Activated naive CD4-positive, alpha-beta T cell treated with anti-CD3 and anti-CD28 coated beads, Interleukin-2, amount 50 U/mL, for 24 hours (primary cell): Measurements from ENCODE around the gene EPHA5.

Experiments
- H3K27ac Mint-ChIP-seq: one replicate; pipeline ENCODE4 v1.8.0; 2021; ENCODE audit warnings: mild to moderate bottlenecking, mixed read lengths
- H3K27me3 Mint-ChIP-seq: one replicate; pipeline ENCODE4 v1.8.0; 2021; ENCODE audit warnings: mixed read lengths
- H3K36me3 Mint-ChIP-seq: one replicate; pipeline ENCODE4 v1.8.0; 2021; ENCODE audit warnings: mixed read lengths
- H3K4me1 Mint-ChIP-seq: one replicate; pipeline ENCODE4 v1.8.0; 2021; ENCODE audit warnings: mixed read lengths
- H3K4me3 Mint-ChIP-seq: one replicate; pipeline ENCODE4 v1.8.0; 2021; ENCODE audit warnings: mild to moderate bottlenecking, mixed read lengths
- H3K9me3 Mint-ChIP-seq: one replicate; pipeline ENCODE4 v1.8.0; 2021; ENCODE audit warnings: mixed read lengths

EPHA5 gene

DNA sequence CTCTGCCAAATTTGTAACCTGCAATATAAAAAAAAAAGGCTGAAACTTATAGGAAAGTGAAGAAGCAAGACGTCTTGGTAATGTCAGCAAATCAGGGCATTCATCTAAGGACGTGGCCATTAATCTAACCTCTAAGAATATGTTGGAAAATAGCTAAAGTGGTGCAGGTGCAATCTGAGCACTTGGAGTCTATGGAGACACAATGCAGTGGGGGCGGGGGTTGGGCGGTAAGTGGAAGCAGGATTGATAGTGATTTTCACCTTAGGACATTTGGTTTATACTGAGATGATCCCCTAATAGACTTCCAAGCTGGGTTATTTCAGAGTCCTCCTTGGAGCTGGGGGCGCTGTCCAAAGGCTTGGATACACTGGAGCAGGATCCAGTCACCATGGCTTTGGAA, 283.4 kb downstream of the EPHA5 start:
- Mint-ChIP-seq H3K9me3 (peaks cover 7% of the 10 kb centered on the region), H3K4me3 (no peak overlapping the region), H3K36me3 (no peaks in the 10 kb centered on the region), H3K27ac (no peak overlapping the region), H3K27me3 (no peaks in the 10 kb centered on the region), H3K4me1 (no peaks in the 10 kb centered on the region)

DNA sequence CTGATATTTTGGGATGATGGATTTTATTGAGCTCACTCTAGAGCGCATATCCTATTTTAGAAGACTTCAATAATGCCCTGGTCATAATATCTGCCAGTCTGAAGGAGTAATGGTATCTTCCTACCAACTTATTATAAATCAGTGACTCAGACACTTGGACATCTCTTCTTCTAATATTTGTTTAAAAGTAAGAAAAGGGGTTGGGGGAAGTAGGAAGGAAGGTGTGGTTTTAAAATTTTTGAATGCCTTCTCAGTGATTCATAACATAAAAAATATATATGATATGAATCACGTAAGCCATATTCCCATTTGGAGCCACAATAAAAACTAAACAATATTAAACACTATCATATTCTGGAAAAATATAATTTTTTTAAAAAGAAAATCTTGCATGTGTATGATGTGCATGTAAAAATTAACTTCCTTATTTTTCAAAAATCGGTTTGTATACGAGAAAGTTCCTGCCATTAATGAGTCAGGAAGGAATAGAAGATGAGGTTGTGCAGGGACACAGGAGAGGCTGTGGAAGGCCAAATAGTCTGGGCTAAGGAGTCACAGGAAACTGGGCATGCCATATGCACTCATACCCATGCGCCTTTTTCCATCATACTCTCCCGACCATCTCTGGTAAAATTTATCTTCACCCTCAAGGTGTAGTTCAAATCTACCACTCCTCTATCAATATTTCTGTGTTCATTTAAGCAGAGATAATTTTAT, 286.5 kb downstream of the EPHA5 start:
- Mint-ChIP-seq H3K27me3 (no peaks in the 10 kb centered on the region), H3K27ac (no peak overlapping the region), H3K4me1 (no peaks in the 10 kb centered on the region), H3K9me3 (peaks cover 4% of the 10 kb centered on the region), H3K4me3 (no peak overlapping the region), H3K36me3 (no peaks in the 10 kb centered on the region)

DNA sequence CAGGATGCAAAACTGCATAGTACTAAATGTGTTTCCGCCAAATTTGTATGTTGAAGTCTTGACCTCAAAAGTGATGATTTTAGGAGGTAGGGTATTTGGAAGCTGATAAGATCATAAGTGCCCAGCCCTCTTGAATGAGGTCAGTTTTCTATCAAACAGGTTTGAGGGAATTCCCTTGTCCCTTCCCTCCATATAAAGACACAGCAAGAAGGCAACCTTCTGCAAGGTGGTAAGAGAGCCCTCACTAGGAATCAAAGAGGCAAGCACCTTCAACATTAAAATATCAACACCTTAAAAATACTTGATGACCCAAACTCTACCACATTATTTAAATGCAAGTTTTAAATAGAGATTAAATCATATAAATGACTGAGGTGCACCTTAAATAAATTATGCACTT, 288.6 kb downstream of the EPHA5 start:
- Mint-ChIP-seq H3K4me1 (no peaks in the 10 kb centered on the region), H3K4me3 (no peak overlapping the region), H3K9me3 (peaks cover 4% of the 10 kb centered on the region), H3K36me3 (no peaks in the 10 kb centered on the region), H3K27ac (no peak overlapping the region), H3K27me3 (no peaks in the 10 kb centered on the region)

DNA sequence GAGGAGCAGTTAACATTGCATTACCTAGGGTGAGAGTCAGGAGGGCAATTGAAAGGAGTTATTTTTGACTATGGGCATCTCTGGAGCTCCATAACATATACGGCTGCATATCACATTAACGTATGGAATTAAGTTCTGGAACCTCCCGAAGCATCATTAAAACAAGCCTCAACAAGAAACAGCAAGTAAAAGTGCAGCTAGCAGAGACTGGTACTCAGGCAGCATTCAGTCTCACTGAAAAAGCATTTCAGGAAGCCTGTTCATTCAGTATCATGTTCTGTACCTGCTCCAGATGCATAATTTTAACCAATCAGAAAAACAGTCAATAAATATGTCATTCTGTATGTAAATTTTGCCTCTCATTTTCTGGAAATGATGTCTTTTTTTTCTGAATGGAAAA, 299.6 kb downstream of the EPHA5 start:
- Mint-ChIP-seq H3K4me3 (no peak overlapping the region), H3K27me3 (no peaks in the 10 kb centered on the region), H3K36me3 (no peaks in the 10 kb centered on the region), H3K4me1 (no peaks in the 10 kb centered on the region), H3K27ac (no peak overlapping the region), H3K9me3 (peaks cover 16% of the 10 kb centered on the region)

DNA sequence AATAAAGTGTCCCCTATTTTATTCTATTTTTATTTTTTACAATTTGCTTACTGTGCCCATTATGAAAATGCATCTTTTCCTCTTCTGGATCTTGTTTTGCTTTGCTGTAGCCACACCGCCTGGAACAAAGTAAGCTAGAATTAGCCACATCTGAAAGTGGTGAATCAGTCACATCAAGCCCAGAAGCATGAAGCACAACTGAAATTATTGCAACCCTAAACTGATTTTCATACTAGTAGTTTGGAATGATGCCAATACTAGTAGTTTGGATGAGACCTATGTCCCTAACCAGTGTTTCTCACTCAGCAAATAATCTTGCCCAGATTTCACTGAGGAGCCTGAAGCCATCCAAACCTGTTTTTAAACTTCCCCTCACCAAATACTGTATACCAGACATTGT, 303.0 kb downstream of the EPHA5 start:
- Mint-ChIP-seq H3K9me3 (peaks cover 16% of the 10 kb centered on the region), H3K27me3 (no peaks in the 10 kb centered on the region), H3K27ac (no peak overlapping the region), H3K36me3 (no peaks in the 10 kb centered on the region), H3K4me3 (no peak overlapping the region), H3K4me1 (no peaks in the 10 kb centered on the region)

DNA sequence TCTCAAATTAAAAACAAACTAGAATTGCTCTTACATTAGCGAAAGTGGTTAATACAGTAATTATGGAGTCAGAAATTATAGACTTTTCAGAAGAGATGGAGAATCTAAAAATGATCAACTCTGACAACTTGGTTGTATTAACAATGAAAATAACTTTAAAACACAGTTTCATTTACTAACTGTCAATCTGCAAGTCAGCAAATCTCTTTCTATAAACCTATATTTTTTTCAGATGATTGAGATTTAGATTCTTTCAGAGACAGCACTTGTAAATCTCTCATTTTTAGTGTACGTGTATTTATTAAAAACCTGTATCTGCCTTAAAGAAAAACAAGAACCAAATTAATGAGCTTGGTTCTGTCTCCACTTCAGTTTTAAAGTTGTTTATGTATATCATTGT, 311.4 kb downstream of the EPHA5 start:
- no peaks in the 10 kb centered on the region for H3K27me3 Mint-ChIP-seq
- no peaks in the 10 kb centered on the region for H3K36me3 Mint-ChIP-seq
- no peak overlapping the region for H3K27ac Mint-ChIP-seq
- no peak overlapping the region for H3K4me3 Mint-ChIP-seq
- H3K9me3 Mint-ChIP-seq, result peaks cover under 1% of the 10 kb centered on the region
- no peaks in the 10 kb centered on the region for H3K4me1 Mint-ChIP-seq

DNA sequence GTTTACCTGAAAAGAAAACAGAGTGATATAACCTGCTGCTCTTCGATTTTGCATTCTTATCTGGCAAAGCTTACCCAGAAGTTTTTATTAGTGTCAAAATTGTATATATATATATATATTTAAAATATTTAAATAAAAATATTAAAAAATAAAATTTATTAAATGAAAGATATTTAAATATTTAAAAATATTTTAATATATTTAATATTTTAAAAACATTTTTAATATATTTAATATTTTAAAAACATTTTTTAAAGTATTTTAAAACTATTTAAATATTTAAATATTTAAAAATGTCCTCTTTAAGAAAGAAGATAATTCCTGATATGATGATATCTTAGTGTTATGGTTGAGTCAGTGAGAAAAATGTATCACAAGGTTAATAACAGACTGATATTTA, 317.2 kb downstream of the EPHA5 start:
- H3K36me3 Mint-ChIP-seq, result no peaks in the 10 kb centered on the region
- no peaks in the 10 kb centered on the region for H3K4me1 Mint-ChIP-seq
- H3K4me3 Mint-ChIP-seq, result no peak overlapping the region
- H3K9me3 Mint-ChIP-seq, result peaks cover 4% of the 10 kb centered on the region
- H3K27me3 Mint-ChIP-seq, result no peaks in the 10 kb centered on the region
- no peak overlapping the region for H3K27ac Mint-ChIP-seq

DNA sequence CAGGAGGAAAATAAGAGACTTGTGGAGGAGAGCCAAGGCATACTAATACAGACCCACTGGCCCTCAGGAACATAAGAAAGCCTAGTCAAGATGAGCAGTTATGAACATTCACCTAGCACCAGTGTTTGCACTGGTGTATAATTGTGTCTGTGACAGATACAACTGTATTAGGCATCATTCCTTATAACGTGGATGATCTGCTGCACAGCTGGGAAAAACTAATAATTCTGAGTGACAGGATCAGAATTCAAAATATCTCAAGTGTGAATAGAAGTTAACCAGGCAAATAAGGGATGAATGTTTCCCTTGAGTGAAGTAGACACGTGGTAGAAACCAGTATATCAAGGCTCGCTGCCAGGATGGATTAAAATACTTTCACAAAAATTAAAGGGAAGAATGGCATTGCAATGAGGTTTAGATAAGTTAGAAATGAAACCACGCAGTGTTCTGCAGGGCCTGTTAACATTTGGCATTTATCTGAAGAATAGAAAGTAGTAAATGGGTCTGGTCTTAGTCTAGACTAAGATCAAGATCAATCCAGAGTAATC, 325.9 kb downstream of the EPHA5 start:
- Mint-ChIP-seq H3K27me3 (no peaks in the 10 kb centered on the region), H3K4me1 (no peaks in the 10 kb centered on the region), H3K9me3 (peaks cover 5% of the 10 kb centered on the region), H3K4me3 (no peak overlapping the region), H3K27ac (no peak overlapping the region), H3K36me3 (no peaks in the 10 kb centered on the region)

DNA sequence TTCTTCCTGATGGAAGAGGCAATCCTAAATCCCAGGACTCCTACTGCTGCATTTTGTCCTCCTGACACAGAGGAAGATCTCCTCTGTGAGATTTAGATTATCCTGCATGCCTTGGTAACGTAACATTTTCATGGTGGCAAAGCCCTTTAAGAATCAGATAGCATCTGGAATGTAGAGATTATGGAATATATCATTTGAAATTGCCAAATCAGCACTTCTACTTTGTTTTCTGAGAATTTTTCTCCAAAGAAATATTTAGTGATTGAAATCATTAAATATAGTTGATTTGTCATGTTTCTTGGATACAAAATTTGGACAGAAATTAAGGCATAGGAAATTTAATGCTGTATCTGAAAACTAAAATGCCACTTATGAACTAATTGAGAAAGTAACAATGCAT, 326.9 kb downstream of the EPHA5 start:
- H3K9me3 Mint-ChIP-seq, result peaks cover 5% of the 10 kb centered on the region
- no peaks in the 10 kb centered on the region for H3K36me3 Mint-ChIP-seq
- H3K27me3 Mint-ChIP-seq, result no peaks in the 10 kb centered on the region
- H3K4me1 Mint-ChIP-seq, result no peaks in the 10 kb centered on the region
- no peak overlapping the region for H3K4me3 Mint-ChIP-seq
- no peak overlapping the region for H3K27ac Mint-ChIP-seq

DNA sequence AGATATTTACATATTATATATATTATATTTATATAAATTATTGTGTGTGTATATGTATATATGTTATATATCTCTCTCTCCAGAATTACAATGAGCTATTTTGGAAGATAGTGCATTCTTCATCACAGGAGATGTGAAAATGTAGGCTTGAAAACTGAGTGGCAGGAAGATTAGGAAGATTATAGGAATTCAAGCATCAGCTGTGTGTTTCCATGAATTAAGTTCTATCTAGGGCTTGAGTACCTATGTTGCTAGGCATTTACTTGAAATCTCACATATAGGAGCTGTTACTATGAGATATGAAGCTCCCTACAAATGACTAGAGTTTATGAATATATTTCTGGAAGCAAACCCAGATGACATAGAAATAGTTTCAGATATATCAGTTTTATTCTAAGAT, 328.7 kb downstream of the EPHA5 start:
- H3K4me3 Mint-ChIP-seq, result no peak overlapping the region
- H3K9me3 Mint-ChIP-seq, result peaks cover 5% of the 10 kb centered on the region
- no peaks in the 10 kb centered on the region for H3K36me3 Mint-ChIP-seq
- H3K27ac Mint-ChIP-seq, result no peak overlapping the region
- H3K4me1 Mint-ChIP-seq, result no peaks in the 10 kb centered on the region
- no peaks in the 10 kb centered on the region for H3K27me3 Mint-ChIP-seq

DNA sequence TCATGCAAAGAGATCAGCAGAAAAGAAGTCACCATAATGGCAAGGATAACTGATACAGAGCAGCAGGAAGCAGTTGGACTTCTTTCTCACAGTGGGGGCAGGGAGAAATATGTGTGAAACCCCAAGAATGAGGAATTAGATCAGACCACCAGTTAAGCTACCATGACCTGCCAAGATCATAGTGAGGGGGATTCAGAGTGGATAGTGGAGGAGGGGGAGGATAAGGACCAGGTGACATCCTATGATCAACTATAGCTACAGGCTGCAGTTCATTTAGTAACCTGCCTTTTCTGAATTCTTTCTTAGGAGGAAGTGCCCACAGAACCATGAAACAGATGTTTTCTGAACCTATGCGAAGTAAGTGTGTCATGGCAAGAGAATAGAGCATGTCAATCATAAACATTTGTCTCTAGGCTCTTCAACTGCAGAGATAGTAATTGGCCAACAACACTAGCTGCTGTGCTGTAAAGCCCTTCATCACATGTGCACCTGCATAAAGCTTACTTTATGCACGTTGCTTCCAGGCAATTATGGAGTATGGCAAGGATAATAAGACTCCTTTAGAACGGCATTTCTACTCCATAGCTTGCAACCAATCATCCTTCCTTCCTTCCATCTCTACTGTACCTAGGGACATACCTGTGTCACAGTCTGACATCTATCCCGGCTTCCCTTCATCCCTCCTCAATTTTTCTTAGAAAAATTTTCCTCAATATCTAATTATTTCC, 329.7 kb downstream of the EPHA5 start:
- Mint-ChIP-seq H3K27me3 (no peaks in the 10 kb centered on the region), H3K36me3 (no peaks in the 10 kb centered on the region), H3K27ac (no peak overlapping the region), H3K9me3 (peaks cover 5% of the 10 kb centered on the region), H3K4me1 (no peaks in the 10 kb centered on the region), H3K4me3 (no peak overlapping the region)

DNA sequence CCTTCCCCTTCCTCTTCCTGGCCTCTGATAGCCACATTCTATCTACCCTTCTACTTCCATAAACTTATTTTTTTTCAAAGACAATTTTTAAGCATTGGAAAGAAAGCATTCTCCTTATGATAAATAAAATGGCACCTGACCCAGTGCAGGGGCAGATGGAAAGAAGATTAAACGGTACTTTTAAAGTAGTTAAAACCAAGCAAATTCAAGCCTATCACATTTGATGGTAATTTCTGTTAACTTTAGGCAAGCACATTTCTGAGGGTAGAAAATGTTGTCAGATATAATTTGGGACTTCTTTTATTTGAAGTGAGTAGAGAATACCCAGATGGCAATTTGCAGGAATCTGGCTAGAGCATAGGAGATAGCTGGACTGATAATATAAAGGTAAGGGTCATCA, 332.9 kb downstream of the EPHA5 start:
- no peaks in the 10 kb centered on the region for H3K4me1 Mint-ChIP-seq
- no peak overlapping the region for H3K27ac Mint-ChIP-seq
- H3K36me3 Mint-ChIP-seq, result no peaks in the 10 kb centered on the region
- H3K4me3 Mint-ChIP-seq, result no peak overlapping the region
- H3K27me3 Mint-ChIP-seq, result no peaks in the 10 kb centered on the region
- peaks cover 6% of the 10 kb centered on the region for H3K9me3 Mint-ChIP-seq

DNA sequence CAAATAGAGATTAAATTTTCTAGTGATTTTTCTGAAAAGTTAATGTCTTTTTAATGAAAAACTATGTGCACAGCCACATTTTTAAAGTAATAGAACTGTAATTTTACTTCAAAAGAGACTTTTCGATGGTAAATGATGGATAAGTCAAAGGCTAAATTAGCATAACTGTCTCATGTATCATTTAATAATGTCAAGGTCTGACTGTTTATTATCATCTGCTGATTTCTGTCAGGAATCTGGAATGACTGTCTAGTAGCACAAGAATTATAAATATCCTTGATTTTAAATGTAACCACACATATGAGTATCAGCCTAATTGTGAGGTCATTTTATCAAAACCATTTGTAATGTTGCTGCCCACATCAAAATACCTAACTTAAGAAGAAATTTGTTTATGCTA, 333.8 kb downstream of the EPHA5 start:
- Mint-ChIP-seq H3K27ac (no peak overlapping the region), H3K9me3 (peaks cover 6% of the 10 kb centered on the region), H3K4me3 (no peak overlapping the region), H3K27me3 (no peaks in the 10 kb centered on the region), H3K36me3 (no peaks in the 10 kb centered on the region), H3K4me1 (no peaks in the 10 kb centered on the region)

DNA sequence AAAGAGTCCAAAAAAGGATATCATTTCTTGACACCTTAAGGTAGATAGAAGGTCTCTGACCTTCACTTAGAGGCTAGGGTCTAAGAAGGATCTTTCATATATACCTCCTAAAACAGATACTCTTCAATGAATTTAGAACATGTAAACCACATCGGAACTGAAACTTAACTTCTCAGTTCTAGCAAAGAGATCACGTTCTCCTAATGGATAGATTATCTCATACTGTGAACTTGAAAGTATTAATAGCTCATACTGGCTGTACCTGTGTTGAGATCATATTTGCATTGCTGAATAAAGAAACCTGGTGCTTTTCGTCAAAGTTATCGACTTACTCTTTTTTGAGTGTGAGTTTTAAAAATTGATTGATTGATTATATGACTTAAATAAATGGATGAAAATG, 353.8 kb downstream of the EPHA5 start:
- no peaks in the 10 kb centered on the region for H3K36me3 Mint-ChIP-seq
- H3K27ac Mint-ChIP-seq, result no peak overlapping the region
- H3K4me3 Mint-ChIP-seq, result no peak overlapping the region
- no peaks in the 10 kb centered on the region for H3K27me3 Mint-ChIP-seq
- H3K4me1 Mint-ChIP-seq, result no peaks in the 10 kb centered on the region
- peaks cover 5% of the 10 kb centered on the region for H3K9me3 Mint-ChIP-seq

DNA sequence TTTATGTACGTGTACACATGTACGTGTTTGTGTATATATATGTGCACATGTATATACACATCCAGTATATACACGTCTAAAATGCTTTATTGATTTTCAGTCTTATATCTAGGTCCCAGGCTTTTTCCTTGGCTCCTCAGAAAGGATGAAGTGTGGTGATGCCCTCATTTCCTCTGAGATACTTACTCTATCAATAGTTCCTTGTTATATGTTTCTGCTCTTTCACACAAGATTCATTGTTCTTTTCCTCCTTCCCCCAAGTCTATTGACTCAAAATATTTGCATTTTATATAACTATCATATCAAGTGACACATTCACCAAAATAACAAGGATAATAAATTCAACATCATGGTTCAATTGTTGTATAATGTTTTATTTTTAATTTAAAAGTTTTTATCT, 359.2 kb downstream of the EPHA5 start:
- H3K27ac Mint-ChIP-seq, result no peak overlapping the region
- H3K36me3 Mint-ChIP-seq, result no peaks in the 10 kb centered on the region
- no peaks in the 10 kb centered on the region for H3K4me1 Mint-ChIP-seq
- no peak overlapping the region for H3K4me3 Mint-ChIP-seq
- H3K9me3 Mint-ChIP-seq, result peaks cover 5% of the 10 kb centered on the region
- H3K27me3 Mint-ChIP-seq, result no peaks in the 10 kb centered on the region

DNA sequence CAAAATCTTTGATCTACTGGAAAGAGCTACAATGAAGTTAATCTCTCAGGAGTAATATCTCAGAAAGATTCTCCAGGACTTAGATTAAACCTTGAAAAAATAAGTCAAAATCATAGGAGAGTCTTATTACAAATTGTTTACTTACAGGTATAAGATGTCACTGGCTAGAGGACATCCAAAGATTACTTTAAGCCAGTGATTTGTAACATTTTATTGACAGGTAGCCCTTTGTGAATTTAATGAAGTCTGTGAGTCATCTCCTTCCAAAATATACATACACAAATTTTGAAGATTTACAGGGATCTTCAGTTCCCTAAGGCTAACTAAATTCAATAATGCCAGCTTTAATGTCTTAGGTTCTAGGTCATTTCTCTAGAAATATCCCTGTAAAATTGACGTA, 359.7 kb downstream of the EPHA5 start:
- Mint-ChIP-seq H3K4me3 (no peak overlapping the region), H3K9me3 (peaks cover 5% of the 10 kb centered on the region), H3K4me1 (no peaks in the 10 kb centered on the region), H3K27me3 (no peaks in the 10 kb centered on the region), H3K36me3 (no peaks in the 10 kb centered on the region), H3K27ac (no peak overlapping the region)
